ENCODE results near the gene CYP27B1. TPM values are rescaled to one million over a fixed set of nuclear protein-coding genes. Genes with fewer than 3 reads are reported as not detected.
A peak's percentile ranks its signal among the peaks of the same experiment; 100 is the strongest.

Gene CYP27B1
- total RNA-seq, 1 donor from 2014 or later, result 3.9 TPM

DNA sequence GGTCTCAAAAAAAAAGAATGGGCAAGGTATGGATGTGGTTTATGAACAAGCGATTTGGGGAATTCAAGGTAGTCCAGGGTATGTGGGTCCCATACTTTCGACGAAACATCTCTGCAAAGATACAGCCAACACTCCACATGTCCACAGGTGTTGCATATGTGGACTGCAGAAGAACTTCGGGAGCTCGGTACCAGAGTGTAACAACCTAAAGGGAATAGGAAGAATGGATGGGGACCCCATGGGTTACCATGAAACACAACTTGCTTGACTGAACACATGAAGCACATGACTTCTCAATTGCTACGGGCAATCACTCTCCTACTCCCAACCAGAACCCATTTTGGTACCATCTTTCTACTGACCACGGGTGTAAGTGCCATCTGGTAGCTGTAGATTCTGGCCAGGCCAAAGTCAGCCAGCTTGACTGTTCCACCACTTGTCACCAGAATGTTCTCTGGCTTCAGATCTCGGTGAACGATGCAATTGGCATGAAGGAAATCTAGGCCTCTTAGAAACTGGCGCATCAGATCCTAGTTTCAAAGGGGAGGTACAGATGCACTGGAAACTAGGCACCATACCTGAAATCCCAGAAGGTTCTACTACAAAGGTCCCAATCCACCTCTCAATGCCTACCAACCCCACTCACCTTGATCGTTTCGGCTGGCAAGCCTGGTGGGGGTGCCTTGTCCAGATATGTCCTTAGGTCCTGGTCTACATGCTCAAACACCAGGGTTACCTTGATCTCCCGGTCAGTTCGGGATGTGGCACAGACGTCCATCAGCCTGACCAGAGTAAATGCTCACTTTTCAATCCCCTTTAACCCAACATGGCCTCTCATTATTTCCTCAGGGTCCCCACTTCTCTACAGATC lies 16.1 kb downstream of the CYP27B1 start:
- DNase-seq (ENCODE audit: low read depth) (no peak), FAIRE-seq (no peak)
- no peaks in the 10 kb centered on the region for H3K27me3 ChIP-seq (ENCODE audit: control insufficient read depth, insufficient read depth, low read length)
- H3K36me3 ChIP-seq (ENCODE audit: control insufficient read depth, insufficient read depth, low read length), result peaks cover 11% of the 10 kb centered on the region
- H3K4me3 ChIP-seq (ENCODE audit: low read depth, low read length), result peak overlapping the region; percentile 63
- TF ChIP-seq, protein P1, sequence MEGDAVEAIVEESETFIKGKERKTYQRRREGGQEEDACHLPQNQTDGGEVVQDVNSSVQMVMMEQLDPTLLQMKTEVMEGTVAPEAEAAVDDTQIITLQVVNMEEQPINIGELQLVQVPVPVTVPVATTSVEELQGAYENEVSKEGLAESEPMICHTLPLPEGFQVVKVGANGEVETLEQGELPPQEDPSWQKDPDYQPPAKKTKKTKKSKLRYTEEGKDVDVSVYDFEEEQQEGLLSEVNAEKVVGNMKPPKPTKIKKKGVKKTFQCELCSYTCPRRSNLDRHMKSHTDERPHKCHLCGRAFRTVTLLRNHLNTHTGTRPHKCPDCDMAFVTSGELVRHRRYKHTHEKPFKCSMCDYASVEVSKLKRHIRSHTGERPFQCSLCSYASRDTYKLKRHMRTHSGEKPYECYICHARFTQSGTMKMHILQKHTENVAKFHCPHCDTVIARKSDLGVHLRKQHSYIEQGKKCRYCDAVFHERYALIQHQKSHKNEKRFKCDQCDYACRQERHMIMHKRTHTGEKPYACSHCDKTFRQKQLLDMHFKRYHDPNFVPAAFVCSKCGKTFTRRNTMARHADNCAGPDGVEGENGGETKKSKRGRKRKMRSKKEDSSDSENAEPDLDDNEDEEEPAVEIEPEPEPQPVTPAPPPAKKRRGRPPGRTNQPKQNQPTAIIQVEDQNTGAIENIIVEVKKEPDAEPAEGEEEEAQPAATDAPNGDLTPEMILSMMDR (IDR thresholded peaks at IDR 0.05; ENCODE audit: insufficient read depth, low read length, severe bottlenecking), result no peak

DNA sequence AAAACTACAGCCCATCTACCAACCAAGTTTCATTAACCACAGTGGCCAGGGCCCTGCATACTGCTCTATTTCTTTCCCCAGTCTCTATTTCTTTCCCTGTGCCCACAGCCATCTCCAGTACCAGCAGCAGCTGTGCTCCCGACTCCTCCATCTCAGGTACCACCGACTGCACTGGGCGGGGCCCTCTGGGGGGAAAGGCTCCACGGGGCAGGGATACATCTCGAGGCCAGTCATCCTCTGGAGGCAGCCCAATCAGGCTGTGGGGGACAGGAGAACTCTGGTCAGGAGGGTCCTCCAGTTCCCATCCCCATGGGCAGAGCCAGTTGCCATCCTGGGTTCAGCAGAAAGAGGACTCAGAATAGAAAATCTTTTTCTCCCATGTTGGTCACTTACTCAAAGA lies 17.8 kb downstream of the CYP27B1 start:
- no peak for FAIRE-seq
- DNase-seq (ENCODE audit: low read depth), result no peak
- Histone ChIP-seq H3K4me3 (ENCODE audit: low read depth, low read length) (no peak overlapping the region), H3K36me3 (ENCODE audit: control insufficient read depth, insufficient read depth, low read length) (peaks cover 11% of the 10 kb centered on the region), H3K27me3 (ENCODE audit: control insufficient read depth, insufficient read depth, low read length) (no peaks in the 10 kb centered on the region)
- TF ChIP-seq, protein P1 (IDR thresholded peaks at IDR 0.05; ENCODE audit: insufficient read depth, low read length, severe bottlenecking), result no peak

DNA sequence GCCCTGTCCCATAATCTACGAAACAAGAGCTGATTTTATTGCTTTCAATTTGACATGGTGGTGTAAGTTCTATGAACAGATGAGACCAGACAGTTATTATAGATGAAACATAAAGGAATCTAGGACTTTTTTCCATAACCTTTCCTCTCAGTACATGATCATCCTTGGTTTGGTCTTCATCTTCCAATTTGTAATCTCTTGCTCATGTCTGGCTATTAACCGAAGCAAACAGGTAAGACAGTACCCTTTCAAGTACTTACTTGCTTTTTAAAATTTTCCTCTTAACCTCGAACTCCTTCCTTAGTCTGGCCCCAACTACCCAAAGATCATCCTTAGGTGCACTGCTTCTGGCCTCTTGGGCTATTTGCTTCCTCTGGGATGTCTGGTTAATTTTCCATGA lies 20.9 kb downstream of the CYP27B1 start:
- H3K36me3 ChIP-seq (ENCODE audit: control insufficient read depth, insufficient read depth, low read length), result peaks cover 11% of the 10 kb centered on the region
- peak overlapping the region; percentile 73 for H3K4me3 ChIP-seq (ENCODE audit: low read depth, low read length)
- TF ChIP-seq, protein P1 (IDR thresholded peaks at IDR 0.05; ENCODE audit: insufficient read depth, low read length, severe bottlenecking), result no peak
- DNase-seq (ENCODE audit: low read depth) (no peak), FAIRE-seq (no peak)
- H3K27me3 ChIP-seq (ENCODE audit: control insufficient read depth, insufficient read depth, low read length), result no peaks in the 10 kb centered on the region

DNA sequence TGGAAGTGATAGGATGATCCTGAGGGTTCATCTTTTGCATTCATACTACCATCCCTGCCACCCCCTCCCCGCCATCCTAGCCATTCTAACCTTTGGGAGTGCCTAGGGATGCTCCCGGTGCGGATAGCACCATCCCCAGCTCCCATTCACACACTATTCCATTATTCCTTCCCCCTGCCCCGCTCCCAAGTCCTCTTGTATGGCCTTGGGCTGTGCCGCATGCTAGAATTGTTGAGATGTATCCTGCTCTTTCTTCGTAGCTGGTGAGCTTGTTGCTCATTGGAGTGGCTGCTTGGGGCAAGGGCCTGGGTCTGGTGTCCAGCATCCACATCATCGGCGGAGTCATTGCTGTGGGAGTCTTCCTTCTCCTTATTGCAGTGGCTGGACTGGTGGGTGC lies 21.4 kb downstream of the CYP27B1 start:
- Histone ChIP-seq H3K36me3 (ENCODE audit: control insufficient read depth, insufficient read depth, low read length) (peaks cover 6% of the 10 kb centered on the region), H3K4me3 (ENCODE audit: low read depth, low read length) (peak overlapping the region; percentile 73), H3K27me3 (ENCODE audit: control insufficient read depth, insufficient read depth, low read length) (no peaks in the 10 kb centered on the region)
- TF ChIP-seq, protein P1 (IDR thresholded peaks at IDR 0.05; ENCODE audit: insufficient read depth, low read length, severe bottlenecking), result no peak
- DNase-seq (ENCODE audit: low read depth) (no peak), FAIRE-seq (no peak)

DNA sequence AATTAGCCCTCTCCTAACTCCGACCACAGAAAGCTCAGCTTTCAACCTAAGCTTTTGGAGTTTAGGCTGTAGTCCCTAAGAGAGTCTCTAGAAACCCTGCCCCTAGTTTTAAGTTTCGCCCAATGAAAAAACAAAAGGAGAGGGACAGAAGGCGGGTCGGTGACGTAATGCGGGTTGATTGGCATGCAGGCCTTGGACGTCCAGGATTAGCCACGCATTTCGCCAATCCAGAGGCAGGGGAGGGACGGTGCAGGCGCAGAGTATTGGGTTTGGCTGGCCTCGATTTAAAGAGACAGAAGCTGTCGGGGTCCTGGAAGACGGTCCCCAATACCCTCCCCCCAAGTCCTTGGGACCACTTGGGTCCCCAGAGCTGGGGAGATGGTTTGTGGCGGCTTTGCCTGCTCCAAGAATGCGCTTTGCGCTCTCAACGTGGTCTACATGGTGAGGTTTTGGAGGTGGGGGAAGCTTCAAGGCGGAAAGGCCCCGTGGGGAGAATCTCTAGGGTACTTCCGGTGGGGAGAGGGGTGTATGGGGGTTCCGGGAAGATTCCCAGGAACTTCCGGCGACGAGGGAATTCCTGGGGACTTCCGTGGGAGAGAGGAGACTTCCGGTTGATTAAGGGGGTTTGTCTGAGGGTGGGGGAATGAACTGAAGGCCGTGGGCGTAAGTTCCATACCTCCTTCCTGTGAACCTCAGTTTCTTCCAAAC lies 21.9 kb downstream of the CYP27B1 start, which contains the start of gene TSPAN31:
TSS of gene TSPAN31 (plus strand) at position 263 of the 708 bp plus-strand sequence. CDS start at position 379, 116 bp downstream.
- peaks cover 5% of the 10 kb centered on the region for H3K36me3 ChIP-seq (ENCODE audit: control insufficient read depth, insufficient read depth, low read length)
- TF ChIP-seq, protein P1 (IDR thresholded peaks at IDR 0.05; ENCODE audit: insufficient read depth, low read length, severe bottlenecking), result no peak
- FAIRE-seq (peak; percentile 64), DNase-seq (ENCODE audit: low read depth) (peak; percentile 96)
- H3K4me3 ChIP-seq (ENCODE audit: low read depth, low read length), result peak within 1 kb of the TSS; percentile 73
- H3K27me3 ChIP-seq (ENCODE audit: control insufficient read depth, insufficient read depth, low read length), result peaks cover 3% of the 10 kb centered on the region

Data from bronchial epithelial cell (primary cell).